Fibroblast of lung (primary cell): ENCODE data around the gene RPS15.

ENCODE experiments used
- CTCF ChIP-seq, 2 donors: IDR thresholded peaks in 1 of 2; conservative IDR thresholded peaks in 1 of 2; 1 replicate in 1 of 2; 2 replicates in 1 of 2; pipeline ENCODE4 v1.5.1; 2011 to 2012; ENCODE audit warnings: low read length in 2 of 2, control low read depth in 1 of 2, inconsistent platforms in 1 of 2, low read depth in 1 of 2, mild to moderate bottlenecking in 1 of 2
- EZH2 ChIP-seq: IDR thresholded peaks from 2 replicates; pipeline ENCODE4 v1.5.1; 2012; ENCODE audit warnings: low read length, control low read depth, mild to moderate bottlenecking; ENCODE audit errors: missing control alignments

- no peak for TF ChIP-seq CTCF (conservative IDR thresholded peaks at IDR 0.05 in 1 of 2, IDR thresholded peaks at IDR 0.05 in 1 of 2; ENCODE audit: low read depth in 1 of 2, low read length in 2 of 2)
- TF ChIP-seq EZH2 = no peak
Measured at GRCh38 chr19:1412995-1413800, 25.0 kb upstream of the RPS15 start.
